ENCODE results near the gene CNTFR.

The CNTFR gene

DNA sequence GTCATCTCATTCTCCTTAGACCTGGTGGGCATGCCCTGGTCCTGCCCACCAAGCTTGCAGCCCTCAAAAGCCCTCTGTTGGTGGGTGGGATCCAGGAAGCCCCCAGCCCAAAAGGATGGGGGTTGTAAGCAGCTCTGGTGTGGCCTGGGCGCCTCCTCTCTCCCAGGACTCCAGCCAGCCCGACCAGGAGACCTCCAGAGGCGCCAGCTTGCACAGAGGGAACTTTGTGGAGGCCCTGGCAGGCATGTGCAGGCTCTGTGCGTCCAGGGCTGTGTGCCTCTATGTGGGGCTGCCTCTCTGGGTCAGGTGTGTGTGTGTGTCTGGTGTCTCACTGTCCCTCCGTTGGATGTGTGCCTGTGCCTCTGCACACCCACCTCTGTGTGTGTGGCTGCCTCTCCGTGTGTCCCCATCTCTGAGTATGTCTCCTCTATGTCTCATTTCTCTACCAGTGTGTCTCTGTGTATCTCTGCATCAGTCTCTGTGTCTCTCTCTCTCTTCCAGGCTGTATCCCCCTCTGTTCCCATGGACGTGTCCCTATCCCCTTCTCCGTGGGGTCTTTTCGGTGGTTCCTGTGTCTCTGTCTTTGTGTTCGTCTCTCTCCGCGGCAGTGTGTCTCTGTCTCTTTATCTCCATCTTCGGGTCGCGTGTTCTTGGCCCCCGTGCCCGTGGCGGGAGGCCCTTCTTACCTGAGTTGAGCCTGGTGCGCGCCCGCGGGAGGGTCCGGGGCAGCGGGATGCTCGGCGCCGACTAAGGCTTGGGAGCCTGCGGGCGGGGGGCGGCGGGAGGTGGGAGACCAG, 67.2 kb downstream of the CNTFR start:
- no peak for DNase-seq (ENCODE audit: low read depth)

DNA sequence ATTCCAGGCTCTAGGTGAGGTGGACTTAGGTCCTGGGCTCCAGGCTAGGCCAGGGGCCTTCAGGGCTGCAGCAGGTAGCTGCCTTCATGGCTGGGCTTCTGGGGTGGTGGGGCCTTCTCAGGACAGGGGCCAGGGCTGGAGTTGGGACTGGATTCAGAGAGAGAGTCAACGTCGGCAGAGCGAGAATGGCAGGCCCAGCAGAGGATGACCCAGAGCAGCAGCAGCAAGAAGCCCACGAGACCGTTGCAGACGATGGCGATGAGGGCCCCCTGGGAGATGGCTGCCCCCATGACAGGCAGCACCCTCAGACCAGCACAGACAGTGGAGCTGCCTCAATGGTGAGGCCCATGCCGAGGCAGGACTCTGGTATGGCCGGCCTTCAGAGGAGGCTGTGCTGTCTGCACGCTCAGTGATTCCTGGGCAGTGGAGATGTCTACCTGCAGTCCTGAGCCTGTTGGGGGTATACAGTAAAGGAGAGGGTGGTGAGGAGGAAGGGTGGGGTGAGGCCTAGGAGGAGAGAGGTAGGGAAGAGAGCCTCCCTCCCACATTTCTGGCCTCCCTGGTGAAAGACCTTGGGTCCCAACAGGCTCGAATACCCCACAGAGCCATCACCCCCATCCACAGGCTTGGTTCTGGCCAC, 68.0 kb downstream of the CNTFR start:
- no peak for DNase-seq (ENCODE audit: low read depth)

DNA sequence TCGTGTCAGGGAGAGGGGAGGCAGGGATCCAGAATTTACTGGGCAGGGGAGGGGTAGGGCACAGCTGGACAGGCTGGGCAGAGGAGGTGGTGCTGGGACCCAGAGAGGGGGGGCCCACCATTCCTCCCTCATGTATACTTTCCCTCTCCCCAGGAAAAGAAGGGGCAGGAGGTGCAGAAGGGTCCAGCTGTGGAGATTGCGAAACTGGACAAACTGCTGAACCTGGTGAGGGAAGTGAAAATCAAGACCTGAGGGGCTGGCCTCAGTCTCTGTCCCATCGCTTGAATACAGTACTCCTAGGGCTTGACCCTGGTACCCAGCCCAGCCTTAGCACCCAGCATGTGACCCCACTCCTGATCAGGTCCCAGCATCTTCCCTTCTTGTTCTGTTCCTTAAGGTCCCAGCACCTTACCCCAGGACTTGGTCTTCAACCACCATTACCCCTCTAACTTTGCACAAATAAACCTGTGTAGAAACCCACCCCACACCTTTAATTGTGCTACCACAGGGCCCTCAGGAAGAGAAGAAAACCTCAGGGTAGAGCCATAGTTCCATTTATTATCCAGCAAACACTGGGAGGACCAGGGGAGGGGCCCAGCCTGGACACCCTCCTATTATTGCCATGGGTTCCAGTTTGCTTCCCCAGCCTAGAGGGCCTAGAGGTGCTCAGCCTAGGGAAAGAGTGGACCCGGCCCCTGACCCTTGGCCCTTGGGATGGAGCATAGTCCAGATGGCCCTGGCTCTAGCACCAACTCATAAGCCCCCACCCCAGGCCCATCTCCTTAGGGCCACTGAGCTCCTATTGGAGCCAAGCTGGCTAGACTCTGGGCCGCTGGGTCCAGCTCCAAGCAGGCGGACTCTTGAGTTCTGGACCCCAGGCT, 68.8 kb downstream of the CNTFR start:
- DNase-seq (ENCODE audit: low read depth): no peak

DNA sequence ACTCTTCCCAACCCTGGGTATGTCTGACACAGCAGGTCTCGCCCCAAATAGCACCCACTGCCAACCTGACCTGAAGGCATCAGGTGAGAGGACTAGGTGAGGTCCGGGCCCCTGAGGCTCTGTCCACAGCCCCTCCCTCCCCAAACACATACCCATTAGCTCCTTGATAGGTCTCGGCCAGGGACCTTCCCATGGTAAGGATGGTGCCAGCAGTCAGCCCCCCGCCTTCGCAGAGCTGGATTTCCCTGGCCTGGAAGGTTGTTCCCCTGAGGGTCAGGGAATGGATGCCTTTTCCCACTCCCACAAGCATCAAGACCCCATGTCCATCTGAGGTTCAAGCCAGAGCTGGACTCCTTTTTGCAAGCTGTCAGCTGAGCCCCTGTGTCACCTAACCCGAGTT, 69.4 kb downstream of the CNTFR start:
- no peak for DNase-seq (ENCODE audit: low read depth)

DNA sequence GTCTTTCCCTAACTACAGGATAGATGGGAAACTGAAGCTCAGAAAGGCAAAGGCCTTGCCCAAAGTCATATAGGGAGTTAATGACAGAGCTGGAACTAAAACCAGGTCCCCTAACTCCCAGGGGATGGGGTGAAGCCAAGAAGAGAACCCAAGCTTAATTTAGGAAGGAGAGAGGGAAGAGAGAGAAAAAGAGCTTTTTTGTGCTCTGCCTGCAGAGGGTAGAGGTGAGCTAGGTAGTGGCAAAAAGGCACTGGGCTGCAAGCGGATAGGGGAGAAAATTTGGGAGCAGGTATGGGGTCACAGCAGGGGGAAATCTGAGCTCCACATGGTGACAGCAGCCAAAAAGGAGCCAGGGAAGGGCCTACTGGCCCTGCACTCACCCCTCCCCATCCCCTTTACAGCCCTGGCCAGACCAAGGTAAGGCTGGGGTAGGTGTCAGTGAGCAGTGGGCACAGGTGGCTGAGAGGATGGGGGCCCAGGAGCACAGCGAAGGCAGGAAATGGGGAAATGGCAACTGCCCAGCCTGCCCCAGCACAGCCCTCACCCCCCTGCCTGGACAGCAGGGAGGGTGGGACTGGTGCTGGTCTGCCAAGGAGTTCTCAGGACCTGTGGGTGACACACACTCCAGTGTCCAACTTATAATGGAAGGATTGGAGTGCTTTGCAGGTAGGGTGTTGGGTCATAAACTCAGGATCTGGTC, 70.1 kb downstream of the CNTFR start:
- no peak for DNase-seq (ENCODE audit: low read depth)

DNA sequence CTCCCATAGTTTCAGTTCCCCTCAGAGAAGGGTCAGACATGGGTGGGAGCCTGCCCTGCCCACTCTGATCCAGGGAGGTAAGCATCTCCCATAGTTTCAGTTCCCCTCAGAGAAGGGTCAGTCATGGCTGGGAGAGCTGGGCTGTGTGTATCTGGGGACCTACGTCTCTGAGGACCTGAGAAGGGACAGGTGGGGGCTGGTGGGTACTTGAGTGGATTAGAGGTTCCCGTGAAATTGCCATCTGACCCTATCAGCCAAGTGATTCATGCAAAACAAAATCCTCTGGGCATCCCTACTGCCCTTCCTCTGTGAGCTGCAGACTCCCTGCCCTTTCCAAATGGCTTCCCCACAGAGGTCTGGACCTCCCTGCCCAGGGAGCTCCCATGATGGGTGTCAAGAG, 70.6 kb downstream of the CNTFR start:
- DNase-seq (ENCODE audit: low read depth): no peak

DNA sequence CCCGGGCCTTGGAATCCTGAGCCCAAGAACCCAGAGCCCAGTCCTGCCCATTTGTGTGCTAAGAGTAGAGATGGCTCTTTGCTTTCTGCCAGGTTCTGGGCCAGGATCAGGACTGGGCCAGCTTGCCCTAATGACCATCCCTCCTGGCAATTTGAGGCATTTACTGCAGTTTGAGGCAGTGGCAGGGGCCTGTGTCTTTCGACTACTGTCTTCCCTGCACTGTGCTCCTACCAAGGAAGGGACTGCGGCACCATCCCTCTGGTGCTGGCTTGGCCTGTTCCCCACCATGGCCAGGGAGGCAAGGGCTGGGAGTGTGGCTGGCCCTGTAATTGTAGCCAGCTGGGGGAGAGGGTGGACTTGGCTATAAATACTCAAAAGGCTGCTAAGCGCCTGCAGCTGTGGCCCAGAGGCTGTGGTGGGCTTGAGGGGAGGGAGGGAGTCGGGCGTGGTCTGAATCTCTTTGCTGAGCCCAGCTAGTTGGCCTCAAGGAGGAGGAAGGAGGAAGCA, 71.4 kb downstream of the CNTFR start:
- DNase-seq (ENCODE audit: low read depth): no peak

DNA sequence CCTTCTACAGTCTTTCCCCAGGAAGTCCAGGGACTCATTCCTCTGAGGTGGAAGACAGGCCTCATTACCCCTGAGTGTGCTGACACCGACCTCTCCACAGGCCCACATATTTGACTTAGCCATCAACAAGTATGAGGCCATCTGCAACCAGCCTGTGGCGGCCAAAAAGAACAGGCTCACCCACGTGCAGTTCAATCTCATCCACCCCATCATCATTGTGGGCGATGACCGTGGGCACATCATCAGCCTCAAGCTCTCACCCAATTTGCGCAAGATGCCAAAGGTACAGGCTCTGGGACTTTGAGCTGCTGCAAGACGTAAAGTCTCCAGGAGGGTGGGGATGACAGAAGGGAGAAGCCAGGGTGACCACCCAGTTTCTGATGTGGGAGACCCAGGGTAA, 72.3 kb downstream of the CNTFR start:
- DNase-seq (ENCODE audit: low read depth): no peak

DNA sequence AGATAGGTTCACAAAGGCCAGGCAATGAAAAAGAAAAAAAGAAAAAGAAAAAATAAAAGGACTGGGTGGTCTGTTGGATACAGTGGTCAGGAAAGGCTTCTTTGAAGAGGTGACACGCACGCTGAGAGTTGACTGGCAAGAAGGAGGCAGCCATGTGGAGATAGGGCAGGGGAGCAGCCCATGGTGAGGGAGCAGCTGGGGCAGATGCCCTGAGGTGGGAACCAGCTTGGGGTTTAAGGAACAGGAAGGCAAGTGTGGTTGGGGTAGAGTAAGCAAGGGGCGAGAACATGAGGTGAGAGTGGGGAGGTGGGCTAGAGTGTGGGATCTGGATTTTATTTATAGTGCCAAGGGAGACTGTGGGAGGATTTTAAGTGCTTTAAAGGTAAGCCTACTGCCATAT, 73.6 kb downstream of the CNTFR start:
- DNase-seq (ENCODE audit: low read depth): no peak

DNA sequence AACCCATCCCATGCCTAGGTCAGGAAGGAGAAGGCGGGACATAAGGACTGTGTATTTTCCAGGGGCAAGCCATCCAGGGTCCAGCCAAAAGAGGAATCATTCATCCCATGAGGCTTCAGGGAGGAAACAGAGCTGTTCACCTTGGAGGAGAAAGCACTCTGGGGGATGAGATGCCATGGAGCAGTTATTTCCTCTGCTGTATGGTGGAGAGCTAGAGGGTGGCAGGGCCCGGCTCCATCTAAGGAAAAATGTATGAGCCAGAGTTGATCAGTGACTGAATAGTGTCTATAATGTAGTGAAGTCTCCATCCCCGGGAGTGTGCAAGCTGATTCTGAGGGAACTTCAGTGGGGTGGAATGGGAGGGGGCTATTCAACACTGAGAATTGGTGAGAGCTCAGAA, 74.7 kb downstream of the CNTFR start:
- DNase-seq (ENCODE audit: low read depth): no peak

DNA sequence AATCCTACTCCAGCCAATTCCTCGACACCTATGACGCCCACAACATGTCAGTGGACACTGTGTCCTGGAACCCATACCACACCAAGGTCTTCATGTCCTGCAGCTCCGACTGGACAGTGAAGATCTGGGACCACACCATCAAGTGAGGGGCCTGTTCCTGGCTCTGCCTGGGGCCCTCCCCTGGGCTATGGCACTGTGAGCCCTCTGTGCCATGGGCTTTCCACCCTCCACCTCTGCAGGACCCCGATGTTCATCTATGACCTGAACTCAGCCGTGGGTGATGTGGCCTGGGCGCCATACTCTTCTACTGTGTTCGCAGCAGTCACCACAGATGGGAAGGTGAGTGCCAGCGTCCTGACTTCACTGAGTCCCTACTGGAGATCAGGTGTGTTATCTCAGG, 75.1 kb downstream of the CNTFR start:
- no peak for DNase-seq (ENCODE audit: low read depth)

DNA sequence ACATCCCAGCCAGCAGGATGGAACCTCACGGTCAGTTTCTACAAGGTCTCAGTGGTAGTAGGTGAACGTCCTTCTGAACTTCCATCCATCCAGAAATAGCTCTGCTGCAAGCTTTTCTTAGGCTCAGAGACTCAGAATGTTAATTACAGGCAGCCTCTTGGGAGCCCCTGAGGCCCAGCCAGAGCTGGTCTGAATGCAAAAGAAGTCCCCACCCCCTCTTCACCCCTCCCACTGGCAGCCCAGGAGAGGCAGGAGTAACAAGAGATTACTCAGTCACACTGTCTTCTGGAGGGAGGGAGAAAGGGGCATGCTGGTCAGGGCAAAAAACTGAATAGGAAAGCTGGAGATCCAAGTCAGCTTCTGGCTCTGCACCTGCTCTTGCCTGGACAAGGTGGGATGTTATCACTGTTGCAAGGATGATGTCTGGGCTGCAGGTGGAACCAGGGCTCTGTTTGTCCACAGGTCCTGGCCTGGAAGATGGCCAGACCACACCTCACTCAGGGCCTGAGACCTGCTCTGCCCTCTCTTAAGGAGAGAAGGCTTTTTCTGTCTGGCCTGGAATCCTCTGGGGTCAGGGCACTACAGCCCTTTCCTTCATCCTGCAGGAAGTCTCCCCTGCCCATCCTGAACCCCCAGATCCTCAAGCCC, 75.8 kb downstream of the CNTFR start:
- DNase-seq (ENCODE audit: low read depth): no peak

DNA sequence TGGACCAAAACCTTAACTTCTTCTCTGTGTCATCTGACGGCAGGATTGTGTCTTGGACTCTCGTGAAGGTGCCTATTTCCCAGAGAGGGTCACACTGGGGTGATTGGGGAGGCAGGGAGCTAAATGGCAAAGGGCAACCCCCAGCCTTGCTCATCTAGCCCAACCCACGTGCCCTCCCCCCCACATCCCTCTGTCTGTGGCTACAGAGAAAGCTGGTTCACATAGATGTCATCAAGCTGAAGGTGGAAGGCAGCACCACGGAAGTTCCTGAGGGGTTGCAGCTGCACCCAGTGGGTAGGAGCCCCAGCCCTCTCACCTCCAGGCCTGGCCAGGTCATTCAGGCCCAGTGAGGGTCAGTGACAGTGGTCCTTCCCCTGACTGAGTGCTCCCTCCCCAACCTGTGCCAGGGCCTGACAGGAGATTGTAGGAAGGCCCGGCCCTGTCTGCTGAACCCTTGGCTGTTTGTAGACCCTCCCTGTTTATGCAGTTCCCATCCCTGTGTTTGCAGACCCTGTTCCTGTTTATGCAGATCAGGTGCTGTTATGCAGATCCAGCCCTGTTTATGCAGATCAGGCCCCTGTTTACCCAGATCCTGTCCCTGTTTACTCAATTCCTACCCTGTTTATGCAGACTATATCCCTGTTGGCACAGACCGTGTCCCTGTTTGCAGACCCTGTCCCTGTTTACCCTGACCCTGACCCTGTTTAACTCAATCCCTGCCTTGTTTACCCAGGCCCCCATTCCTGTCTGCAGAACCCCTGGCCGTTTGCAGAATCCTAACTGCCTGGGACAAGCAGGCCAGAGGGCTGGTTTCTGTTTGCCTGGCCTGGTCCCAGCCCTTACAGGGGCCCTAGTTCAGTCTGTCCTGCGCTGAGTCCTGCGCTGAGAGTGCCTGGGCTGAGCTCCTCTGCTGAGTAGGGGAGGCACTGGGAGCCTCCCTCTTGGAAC, 77.1 kb downstream of the CNTFR start:
- no peak for DNase-seq (ENCODE audit: low read depth)

DNA sequence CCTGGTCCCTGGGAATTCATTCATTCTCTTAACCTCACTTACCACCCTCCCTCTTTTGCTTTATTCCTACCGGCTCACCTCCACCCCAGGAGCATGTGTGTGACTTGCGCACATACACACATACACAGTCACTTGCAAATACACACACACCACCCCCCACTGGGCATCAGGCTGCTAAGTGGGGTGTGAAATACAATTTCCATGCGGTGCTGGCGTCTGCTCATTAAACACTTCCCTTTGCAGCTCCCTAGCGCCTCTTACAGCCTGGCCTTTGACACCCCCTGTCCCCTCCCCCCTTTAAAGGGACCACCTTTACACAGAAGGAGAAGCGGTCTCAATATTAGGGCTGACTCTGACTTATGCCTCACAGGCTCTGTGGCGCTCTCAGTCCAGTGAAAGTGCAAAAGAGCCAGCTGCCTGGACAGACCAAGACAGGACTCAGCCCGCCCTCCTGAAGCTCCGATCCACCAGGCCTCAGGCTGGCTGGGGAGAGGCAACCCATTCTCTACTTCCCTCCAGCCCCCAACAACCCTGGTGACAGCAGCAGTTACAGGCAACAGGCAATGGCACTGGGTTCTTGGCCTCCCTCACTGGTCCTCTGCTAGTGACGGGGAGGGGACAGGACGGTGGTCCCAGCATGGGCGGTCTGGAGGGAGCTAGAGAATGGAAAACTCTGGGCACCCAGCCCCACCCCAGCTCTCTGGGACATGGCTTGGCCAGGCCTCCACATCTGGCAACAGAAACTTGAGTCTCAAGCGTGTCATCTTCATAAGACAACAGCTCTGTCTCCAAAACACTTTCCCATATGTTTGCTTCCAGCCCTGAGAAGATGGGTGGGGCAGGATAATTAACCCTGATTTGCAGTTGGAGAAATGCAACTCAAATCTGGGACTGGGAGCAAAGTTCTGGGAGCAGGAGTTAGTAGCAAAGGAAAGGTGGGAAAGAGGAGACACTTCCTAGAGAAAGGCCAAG, 78.7 kb downstream of the CNTFR start:
- no peak for DNase-seq (ENCODE audit: low read depth)

DNA sequence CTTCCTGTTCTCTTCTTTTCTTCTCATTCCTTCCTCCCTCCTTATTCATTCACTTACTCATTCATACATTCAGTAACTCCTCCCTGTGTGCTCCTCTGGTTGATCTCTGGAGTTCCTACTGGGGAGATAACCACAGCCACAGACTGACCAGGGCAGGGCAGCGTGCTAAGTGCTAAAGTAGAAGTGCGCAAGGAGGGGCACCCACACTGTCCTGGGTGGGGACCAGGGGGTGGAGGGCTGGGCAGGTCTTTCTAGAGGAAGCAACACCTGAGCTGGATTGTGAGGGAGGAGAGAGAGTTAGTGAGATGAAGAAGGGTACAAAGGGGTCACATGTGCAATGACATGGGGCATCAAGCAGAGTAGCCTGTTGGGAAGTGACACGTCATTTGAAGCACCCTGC, 80.6 kb downstream of the CNTFR start:
- DNase-seq (ENCODE audit: low read depth): no peak

DNA sequence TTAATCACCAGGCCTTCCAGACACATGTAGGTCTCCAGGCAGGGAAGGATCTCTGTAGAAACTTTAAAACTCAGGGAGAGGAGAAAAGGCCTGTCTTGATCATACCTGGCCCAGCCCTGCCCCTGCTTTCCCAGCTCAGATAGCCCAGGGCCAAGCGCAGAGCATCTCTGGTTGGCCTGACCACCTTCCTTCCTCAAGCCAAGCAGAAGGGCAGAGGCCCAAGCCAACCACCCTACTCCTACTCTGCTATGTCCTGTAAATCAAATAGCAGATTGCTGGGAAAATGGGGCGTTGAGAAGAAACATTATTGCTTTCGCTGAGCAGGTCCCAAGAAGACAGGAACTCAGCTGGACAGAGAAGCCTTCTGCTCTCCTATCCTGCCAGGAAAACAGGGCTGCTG, 81.1 kb downstream of the CNTFR start:
- no peak for DNase-seq (ENCODE audit: low read depth)

DNA sequence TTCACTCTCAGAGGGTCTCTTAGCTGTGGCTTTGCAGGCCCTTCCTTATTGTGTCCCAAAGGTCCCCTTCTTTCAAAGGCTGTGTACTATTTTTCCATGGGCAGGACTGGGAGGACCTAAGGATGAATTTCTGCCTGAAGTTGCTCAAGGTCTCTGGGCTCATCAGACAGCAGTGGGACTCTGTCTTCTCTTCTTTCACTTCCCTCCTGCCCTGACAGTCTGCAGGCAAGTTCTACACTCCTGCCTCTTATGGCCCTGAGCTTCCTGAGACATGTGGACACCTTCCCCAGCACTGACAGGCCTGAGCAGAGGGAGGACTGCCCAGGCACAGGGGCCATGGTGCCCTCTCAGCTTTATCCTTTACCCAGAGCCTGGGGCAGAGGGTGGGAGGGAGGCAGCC, 81.6 kb downstream of the CNTFR start:
- DNase-seq (ENCODE audit: low read depth): no peak

DNA sequence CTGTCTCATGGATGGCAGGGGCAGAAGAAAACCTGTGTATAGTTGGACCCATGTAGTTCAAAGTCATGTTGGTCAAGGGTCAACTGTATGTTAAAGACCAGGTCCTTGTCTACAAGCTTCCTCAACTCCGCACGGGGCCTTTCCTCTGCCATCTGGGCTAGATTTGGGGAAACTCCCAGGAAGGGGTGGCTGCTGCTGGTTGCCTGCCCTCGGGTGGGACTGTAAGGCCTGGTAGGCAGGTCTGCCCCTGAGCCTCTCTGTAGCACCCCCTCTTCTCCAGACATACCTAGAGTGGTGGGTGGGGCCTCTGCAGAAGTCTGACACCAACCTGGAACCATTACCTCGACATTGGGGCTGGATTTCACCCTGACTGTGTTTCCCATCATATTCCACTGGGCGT, 82.0 kb downstream of the CNTFR start:
- no peak for DNase-seq (ENCODE audit: low read depth)

DNA sequence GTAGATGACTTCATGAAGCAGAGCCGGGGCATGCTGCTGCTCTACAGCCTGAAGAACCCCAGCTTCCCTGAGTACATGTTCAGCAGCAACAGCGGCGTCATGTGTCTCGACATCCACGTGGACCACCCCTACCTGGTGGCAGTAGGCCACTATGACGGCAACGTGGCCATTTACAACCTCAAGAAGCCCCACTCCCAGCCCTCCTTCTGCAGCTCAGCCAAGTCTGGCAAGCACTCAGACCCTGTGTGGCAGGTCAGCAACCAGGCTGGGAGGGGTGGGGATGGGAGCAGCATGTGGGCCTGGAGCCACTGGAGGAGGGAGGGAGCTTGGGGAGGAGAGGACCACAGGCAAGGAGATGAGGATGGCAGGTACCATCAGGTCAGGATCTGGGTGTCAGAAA, 82.9 kb downstream of the CNTFR start:
- no peak for DNase-seq (ENCODE audit: low read depth)
